B cell (primary cell): ENCODE results near the gene BEGAIN. TPM values are rescaled to one million over a fixed set of nuclear protein-coding genes. Genes with fewer than 3 reads are reported as not detected.

Experiments used
- ATAC-seq: fragments of 200-7000 bp; cut with Tn5 transposase; one replicate; pipeline ENCODE4 v1.10.0; 2021; ENCODE audit warnings: low read depth, mild to moderate bottlenecking, moderate number of reproducible peaks, moderate library complexity
- CTCF ChIA-PET: fragments of 350-600 bp; sonication (Branson Sonifier 250); formaldehyde crosslinking; loops from one replicate; lab custom pipeline; 2021; ENCODE audit warnings: antibody characterized with exemption, inconsistent platforms; lab: Charles Lee
- POLR2A ChIA-PET: fragments of 350-600 bp; sonication (Branson Sonifier 250); formaldehyde crosslinking; loops from one replicate; lab custom pipeline; 2021; ENCODE audit warnings: antibody characterized with exemption; lab: Charles Lee
- DNase-seq: peaks from one replicate; pipeline ENCODE4 v3.0.0; 2013
- H2AFZ ChIP-seq: 2 replicates; pipeline ENCODE4 v1.6.1; 2012; ENCODE audit warnings: mild to moderate bottlenecking, low read depth, low read length; ENCODE audit not compliant: insufficient read depth, poor library complexity, severe bottlenecking
- H3K27ac ChIP-seq, 2 donors: 1 replicate in 1 of 2; 2 replicates in 1 of 2; pipeline ENCODE4 v1.5.1; 2012 to 2013; ENCODE audit warnings: low read length in 2 of 2, mild to moderate bottlenecking in 2 of 2, moderate library complexity in 1 of 2
- H3K27me3 ChIP-seq, 4 experiments: fragments of 200-600 bp in 1 of 4; sonication (generic) in 1 of 4; replicated peaks in 1 of 4; 1 replicate in 2 of 4; 2 replicates in 2 of 4; pipeline versions ENCODE4 v1.6.1 to v1.7.0; 2013 to 2016; ENCODE audit warnings: low read length in 3 of 4, mild to moderate bottlenecking in 2 of 4, mixed read lengths in 1 of 4, moderate library complexity in 1 of 4; ENCODE audit not compliant: insufficient read depth in 4 of 4, control insufficient read depth in 3 of 4; ENCODE audit errors: control extremely low read depth in 1 of 4
- H3K36me3 ChIP-seq, 2 experiments: replicated peaks in 1 of 2; 1 replicate in 1 of 2; 2 replicates in 1 of 2; pipeline versions ENCODE4 v1.6.1 to v1.7.1; 2013; ENCODE audit warnings: low read length in 1 of 2; ENCODE audit not compliant: insufficient read depth in 2 of 2, control insufficient read depth in 1 of 2; ENCODE audit errors: control extremely low read depth in 1 of 2, extremely low read depth in 1 of 2
- H3K4me1 ChIP-seq, 2 donors: fragments of 200-600 bp in 1 of 2; sonication (generic) in 1 of 2; 1 replicate in 1 of 2; 2 replicates in 1 of 2; pipeline versions ENCODE4 v1.5.1 to v1.6.1; 2013 to 2017; ENCODE audit warnings: low read length in 2 of 2; ENCODE audit not compliant: control insufficient read depth in 2 of 2, insufficient read depth in 2 of 2
- H3K4me2 ChIP-seq: replicated peaks from 2 replicates; pipeline ENCODE3; 2012; ENCODE audit warnings: mild to moderate bottlenecking, low read depth, low read length; ENCODE audit not compliant: poor library complexity, severe bottlenecking
- H3K4me3 ChIP-seq, 5 experiments: fragments of 200-600 bp in 1 of 5; sonication (generic) in 1 of 5; 1 replicate in 3 of 5; 2 replicates in 2 of 5; pipeline versions ENCODE4 v1.5.1 to v1.7.0; 2011 to 2016; ENCODE audit warnings: low read length in 4 of 5, mild to moderate bottlenecking in 4 of 5, low read depth in 2 of 5, control low read depth in 1 of 5, moderate library complexity in 1 of 5; ENCODE audit not compliant: insufficient read depth in 1 of 5; ENCODE audit errors: control extremely low read depth in 1 of 5, extremely low read depth in 1 of 5
- H3K79me2 ChIP-seq: fragments of 200-600 bp; sonication (generic); one replicate; pipeline ENCODE4 v1.6.0; 2016; ENCODE audit warnings: low read length; ENCODE audit not compliant: control insufficient read depth, insufficient read depth
- H3K9ac ChIP-seq: fragments of 200-600 bp; sonication (generic); 2 replicates; pipeline ENCODE4 v1.6.1; 2017; ENCODE audit warnings: mild to moderate bottlenecking, low read length, moderate library complexity
- H3K9me3 ChIP-seq, 3 donors: one replicate each; pipeline versions ENCODE4 v1.6.1 to v1.7.1; 2013; ENCODE audit warnings: low read length in 2 of 3; ENCODE audit not compliant: control insufficient read depth in 2 of 3, insufficient read depth in 1 of 3; ENCODE audit errors: control extremely low read depth in 1 of 3
- H4K20me1 ChIP-seq: 2 replicates; pipeline ENCODE4 v1.6.0; 2012; ENCODE audit warnings: mild to moderate bottlenecking, low read length; ENCODE audit not compliant: insufficient read depth, control insufficient read depth, poor library complexity, severe bottlenecking
- H3K27ac Mint-ChIP-seq: one replicate; pipeline ENCODE4 v1.8.0; 2021; ENCODE audit warnings: mixed read lengths
- H3K27me3 Mint-ChIP-seq: one replicate; pipeline ENCODE4 v1.8.0; 2021; ENCODE audit warnings: mixed read lengths
- H3K4me1 Mint-ChIP-seq: one replicate; pipeline ENCODE4 v1.8.0; 2021; ENCODE audit warnings: mixed read lengths
- H3K4me3 Mint-ChIP-seq: one replicate; pipeline ENCODE4 v1.8.0; 2021; ENCODE audit warnings: mixed read lengths
- H3K9me3 Mint-ChIP-seq: one replicate; pipeline ENCODE4 v1.8.0; 2022; ENCODE audit warnings: mixed read lengths; ENCODE audit not compliant: insufficient read depth
- CTCF ChIP-seq: fragments of 200-600 bp; IDR thresholded peaks from one replicate; pipeline ENCODE4 v1.8.0; 2022; ENCODE audit warnings: antibody characterized with exemption, mild to moderate bottlenecking
- EZH2 ChIP-seq: IDR thresholded peaks from 2 replicates; pipeline ENCODE4 v1.6.1; 2012; ENCODE audit warnings: borderline replicate concordance, low read depth, mild to moderate bottlenecking, moderate library complexity, low read length; ENCODE audit not compliant: insufficient read depth, poor library complexity, severe bottlenecking
- WGBS: methylation state at CpG from one replicate; pipeline ENCODE4 v1.1.5; 2013; ENCODE audit warnings: missing lambda C conversion rate; ENCODE audit not compliant: insufficient coverage; 5-methylcytosine and 5-hydroxymethylcytosine counted together
- intact Hi-C: fragments of 100-400 bp; cut with micrococcal nuclease; formaldehyde crosslinking; loops from one replicate; pipeline ENCODE4 v1.10.0; 2022
- polyA plus RNA-seq: library from polyadenylated mRNA; depleted of rRNA; stranded (reverse); fragments of >200 nt; gene quantifications from 2 replicates; pipeline ENCODE4 v1.2.3, GENCODE V29; 2012
- total RNA-seq, 2 donors: library from RNA; stranded (reverse); fragments of 120-200 nt in 1 of 2; gene quantifications; 1 replicate in 1 of 2; 2 replicates in 1 of 2; pipeline versions ENCODE4 v1.2.3 to v1.2.4, GENCODE V29; 2013 to 2022

Gene BEGAIN
- total and polyA plus RNA-seq, 2 donors (not counting 1 experiment from before 2014, with no cell fraction given) = 4.9 TPM; not detected in 1

- Histone ChIP-seq H2AFZ (no peak overlapping the region), H3K4me2 (no peak overlapping the region), H3K36me3 (no peaks in the 10 kb centered on the region), H3K9me3 (peaks cover 0 to under 1% (median 0%) of the 10 kb centered on the region in 3 donors), H3K4me3 (no peak overlapping the region), H3K27ac (no peak overlapping the region), H3K27me3 (peaks cover 0 to 3% (median 0%) of the 10 kb centered on the region in 4 experiments), H4K20me1 (no peaks in the 10 kb centered on the region), H3K4me1 (peaks cover 0 to 6% of the 10 kb centered on the region in 2 donors), H3K9ac (no peak overlapping the region), H3K79me2 (no peaks in the 10 kb centered on the region)
- Mint-ChIP-seq H3K27ac (no peak overlapping the region), H3K27me3 (peaks cover 8% of the 10 kb centered on the region), H3K4me1 (peaks cover 2% of the 10 kb centered on the region), H3K4me3 (no peak overlapping the region), H3K9me3 (no peaks in the 10 kb centered on the region)
- TF ChIP-seq EZH2 (no peak), CTCF (no peak)
- intact Hi-C loops = no loop called here
- CTCF ChIA-PET = no interaction called here
- no peak for ATAC-seq
- POLR2A ChIA-PET = no interaction called here
- 97% methylated on average over 22 of the region's 22 CpGs for WGBS
- no peak for DNase-seq
These were observed 30.2 kb downstream of the BEGAIN start for GRCh38 chr14:100556936-100557505.

DNA sequence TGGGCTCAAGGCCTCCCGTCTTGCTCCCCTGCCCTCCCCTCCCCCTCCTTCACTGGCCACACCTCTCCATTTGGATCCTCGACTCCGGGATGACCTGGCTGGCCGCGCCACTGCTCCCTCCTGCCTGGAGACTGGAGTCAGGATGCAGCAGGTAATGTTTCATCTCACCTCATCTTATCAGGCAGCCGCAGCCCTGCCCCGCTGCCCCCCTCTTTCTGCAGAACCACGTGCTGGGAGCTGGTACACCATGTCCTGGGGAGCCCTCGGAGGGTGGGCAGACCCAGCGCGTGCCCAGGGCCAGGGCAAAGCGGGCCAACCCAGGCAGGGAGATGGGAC, 31.1 kb downstream of the BEGAIN start:
- peaks cover 0 to 3% (median 0%) of the 10 kb centered on the region in 4 experiments for H3K27me3 ChIP-seq
- POLR2A ChIA-PET = no interaction called here
- H4K20me1 ChIP-seq = no peaks in the 10 kb centered on the region
- 87% methylated on average over 12 of the region's 12 CpGs for WGBS
- H3K27ac Mint-ChIP-seq = no peak overlapping the region
- DNase-seq = no peak
- peaks cover 0 to 6% of the 10 kb centered on the region in 2 donors for H3K4me1 ChIP-seq
- no peaks in the 10 kb centered on the region for H3K79me2 ChIP-seq
- peaks cover 2% of the 10 kb centered on the region for H3K4me1 Mint-ChIP-seq
- H3K4me2 ChIP-seq = no peak overlapping the region
- H3K4me3 ChIP-seq = no peak overlapping the region
- H3K9ac ChIP-seq = no peak overlapping the region
- peaks cover 8% of the 10 kb centered on the region for H3K27me3 Mint-ChIP-seq
- no peaks in the 10 kb centered on the region for H3K36me3 ChIP-seq
- H3K27ac ChIP-seq = no peak overlapping the region
- H3K9me3 ChIP-seq = no peaks in the 10 kb centered on the region
- intact Hi-C loops = no loop called here
- CTCF ChIA-PET = no interaction called here
- no peak for ATAC-seq
- no peak overlapping the region for H3K4me3 Mint-ChIP-seq
- no peak overlapping the region for H2AFZ ChIP-seq
- no peak for TF ChIP-seq CTCF
- no peak for TF ChIP-seq EZH2
- H3K9me3 Mint-ChIP-seq = no peaks in the 10 kb centered on the region
